GM19043 (cell line): ENCODE measurements around the gene IMMP2L.

Experiments used
- ATAC-seq: cut with Tn5 transposase; IDR thresholded peaks from one replicate; pipeline ENCODE4 v1.9.1; 2021; ENCODE audit warnings: low read depth; ENCODE audit not compliant: unreplicated experiment

IMMP2L gene

GRCh38 chr7:110801502-110801901, 760.8 kb downstream of the IMMP2L start:
- peak; percentile 77 for ATAC-seq

- ATAC-seq = peak; percentile 43
Measured at GRCh38 chr7:110800984-110801383, 761.3 kb downstream of the IMMP2L start.

- ATAC-seq = no peak
Measured at GRCh38 chr7:110797656-110798055, 764.6 kb downstream of the IMMP2L start.

- ATAC-seq = no peak
Measured at GRCh38 chr7:110790992-110791391, 771.3 kb downstream of the IMMP2L start.

- ATAC-seq = no peak
Measured at GRCh38 chr7:110786328-110786965, 775.8 kb downstream of the IMMP2L start.

GRCh38 chr7:110784749-110785148, 777.5 kb downstream of the IMMP2L start:
- ATAC-seq = no peak

- no peak for ATAC-seq
Measured at GRCh38 chr7:110780712-110781111, 781.6 kb downstream of the IMMP2L start.

GRCh38 chr7:110779339-110779738, 783.0 kb downstream of the IMMP2L start:
- no peak for ATAC-seq

GRCh38 chr7:110775046-110775445, 787.2 kb downstream of the IMMP2L start:
- ATAC-seq = no peak

- ATAC-seq = no peak
Measured at GRCh38 chr7:110774071-110774470, 788.2 kb downstream of the IMMP2L start.

GRCh38 chr7:110772615-110773014, 789.7 kb downstream of the IMMP2L start:
- no peak for ATAC-seq

GRCh38 chr7:110771717-110772116, 790.6 kb downstream of the IMMP2L start:
- no peak for ATAC-seq

- ATAC-seq = no peak
Measured at GRCh38 chr7:110767550-110768110, 794.7 kb downstream of the IMMP2L start.

- no peak for ATAC-seq
Measured at GRCh38 chr7:110766864-110767263, 795.4 kb downstream of the IMMP2L start.

- no peak for ATAC-seq
Measured at GRCh38 chr7:110764852-110765251, 797.4 kb downstream of the IMMP2L start.

GRCh38 chr7:110762546-110763225, 799.6 kb downstream of the IMMP2L start:
- ATAC-seq = no peak

- no peak for ATAC-seq
Measured at GRCh38 chr7:110760341-110760740, 802.0 kb downstream of the IMMP2L start.

GRCh38 chr7:110759069-110759468, 803.2 kb downstream of the IMMP2L start:
- no peak for ATAC-seq

GRCh38 chr7:110754649-110755048, 807.6 kb downstream of the IMMP2L start:
- no peak for ATAC-seq

GRCh38 chr7:110750931-110751605, 811.2 kb downstream of the IMMP2L start:
- no peak for ATAC-seq

GRCh38 chr7:110733221-110733620, 829.1 kb downstream of the IMMP2L start:
- ATAC-seq = no peak
